Effector memory CD8-positive, alpha-beta T cell (primary cell): Measurements from ENCODE around the gene TENT5C.

Experiments
- ATAC-seq: fragments of 150-1000 bp; cut with Tn5 transposase; replicated peaks from 2 replicates; pipeline ENCODE4 v1.10.0; 2021; ENCODE audit warnings: mild to moderate bottlenecking, moderate library complexity
- DNase-seq, 3 experiments: peaks; one replicate each; pipeline ENCODE4 v3.0.0; 2021
- H3K27ac Mint-ChIP-seq, 2 donors: one replicate each; pipeline ENCODE4 v1.8.0; 2022; ENCODE audit warnings: mild to moderate bottlenecking in 2 of 2, mixed read lengths in 2 of 2, moderate library complexity in 2 of 2
- H3K27me3 Mint-ChIP-seq, 2 donors: one replicate each; pipeline ENCODE4 v1.8.0; 2022; ENCODE audit warnings: mixed read lengths in 2 of 2
- H3K36me3 Mint-ChIP-seq: one replicate; pipeline ENCODE4 v1.8.0; 2022; ENCODE audit warnings: mild to moderate bottlenecking, moderate library complexity, mixed read lengths; ENCODE audit not compliant: insufficient read depth
- H3K4me1 Mint-ChIP-seq, 2 donors: one replicate each; pipeline ENCODE4 v1.8.0; 2022; ENCODE audit warnings: low read depth in 2 of 2, mixed read lengths in 2 of 2
- H3K4me3 Mint-ChIP-seq, 2 donors: one replicate each; pipeline ENCODE4 v1.8.0; 2022; ENCODE audit warnings: mild to moderate bottlenecking in 2 of 2, mixed read lengths in 2 of 2, moderate library complexity in 2 of 2
- H3K9me3 Mint-ChIP-seq, 2 donors: one replicate each; pipeline ENCODE4 v1.8.0; 2022; ENCODE audit warnings: mixed read lengths in 2 of 2

TENT5C gene

GRCh38 chr1:117643601-117644000 is 37.8 kb downstream of the TENT5C start:
- Mint-ChIP-seq H3K27me3 (no peaks in the 10 kb centered on the region), H3K4me3 (no peak overlapping the region), H3K4me1 (peaks cover 17 to 24% of the 10 kb centered on the region in 2 donors), H3K9me3 (no peaks in the 10 kb centered on the region), H3K27ac (no peak overlapping the region), H3K36me3 (peaks cover 5% of the 10 kb centered on the region)
- DNase-seq (no peak), ATAC-seq (no peak)

GRCh38 chr1:117644696-117645311 is 39.0 kb downstream of the TENT5C start:
- Mint-ChIP-seq H3K27me3 (no peaks in the 10 kb centered on the region), H3K9me3 (no peaks in the 10 kb centered on the region), H3K4me3 (peak overlapping the region; percentile 60 to 77), H3K36me3 (peaks cover 9% of the 10 kb centered on the region), H3K27ac (peak overlapping the region; percentile 26 to 84), H3K4me1 (peaks cover 21 to 30% of the 10 kb centered on the region in 2 donors)
- DNase-seq = peak; percentile 36 to 39 (median 38)
- peak; percentile 99 for ATAC-seq

DNA sequence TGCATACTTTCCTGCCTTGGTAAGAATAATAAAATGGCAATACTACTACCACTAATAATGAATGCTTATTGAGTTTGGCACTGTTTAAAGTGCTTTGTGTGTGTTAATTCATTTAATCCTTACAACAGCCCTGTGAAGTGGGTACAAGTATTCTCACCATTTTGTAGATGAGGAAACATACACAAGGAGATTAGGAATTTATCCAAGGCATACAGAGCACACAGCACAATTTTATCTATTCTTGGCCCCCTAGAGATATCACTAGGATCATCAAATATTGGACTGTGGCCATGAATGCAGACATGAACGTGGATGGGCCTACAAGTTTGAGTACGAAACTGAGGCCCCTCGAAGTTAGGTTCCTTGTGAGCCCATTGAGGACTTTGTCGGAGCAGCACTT is 39.5 kb downstream of the TENT5C start:
- no peaks in the 10 kb centered on the region for H3K9me3 Mint-ChIP-seq
- H3K27ac Mint-ChIP-seq = peak overlapping the region in 1 of 2 donors; percentile 26
- no peaks in the 10 kb centered on the region for H3K27me3 Mint-ChIP-seq
- peaks cover 9% of the 10 kb centered on the region for H3K36me3 Mint-ChIP-seq
- H3K4me3 Mint-ChIP-seq = no peak overlapping the region
- H3K4me1 Mint-ChIP-seq = peaks cover 21 to 34% of the 10 kb centered on the region in 2 donors
- ATAC-seq = no peak
- no peak for DNase-seq

GRCh38 chr1:117646007-117646811 is 40.4 kb downstream of the TENT5C start:
- peaks cover 27 to 41% of the 10 kb centered on the region in 2 donors for H3K4me1 Mint-ChIP-seq
- DNase-seq (no peak), ATAC-seq (no peak)
- H3K27ac Mint-ChIP-seq = no peak overlapping the region
- H3K36me3 Mint-ChIP-seq = peaks cover 9% of the 10 kb centered on the region
- no peaks in the 10 kb centered on the region for H3K27me3 Mint-ChIP-seq
- no peaks in the 10 kb centered on the region for H3K9me3 Mint-ChIP-seq
- H3K4me3 Mint-ChIP-seq = no peak overlapping the region

GRCh38 chr1:117646956-117647355 is 41.1 kb downstream of the TENT5C start:
- DNase-seq (no peak), ATAC-seq (no peak)
- Mint-ChIP-seq H3K36me3 (peaks cover 9% of the 10 kb centered on the region), H3K27ac (peak overlapping the region in 1 of 2 donors; percentile 59), H3K4me1 (peaks cover 33 to 49% of the 10 kb centered on the region in 2 donors), H3K4me3 (no peak overlapping the region), H3K9me3 (no peaks in the 10 kb centered on the region), H3K27me3 (no peaks in the 10 kb centered on the region)

GRCh38 chr1:117648015-117648414 is 42.2 kb downstream of the TENT5C start:
- no peak overlapping the region for H3K4me3 Mint-ChIP-seq
- no peak for ATAC-seq
- H3K9me3 Mint-ChIP-seq = no peaks in the 10 kb centered on the region
- H3K36me3 Mint-ChIP-seq = peaks cover 9% of the 10 kb centered on the region
- H3K27ac Mint-ChIP-seq = no peak overlapping the region
- H3K4me1 Mint-ChIP-seq = peaks cover 44 to 59% of the 10 kb centered on the region in 2 donors
- H3K27me3 Mint-ChIP-seq = no peaks in the 10 kb centered on the region
- no peak for DNase-seq

GRCh38 chr1:117650840-117651568 is 45.2 kb downstream of the TENT5C start:
- no peaks in the 10 kb centered on the region for H3K27me3 Mint-ChIP-seq
- DNase-seq (no peak), ATAC-seq (no peak)
- peaks cover 59 to 69% of the 10 kb centered on the region in 2 donors for H3K4me1 Mint-ChIP-seq
- H3K9me3 Mint-ChIP-seq = no peaks in the 10 kb centered on the region
- H3K4me3 Mint-ChIP-seq = peak overlapping the region; percentile 33 to 77
- H3K27ac Mint-ChIP-seq = peak overlapping the region; percentile 78 to 96
- H3K36me3 Mint-ChIP-seq = peaks cover 21% of the 10 kb centered on the region

GRCh38 chr1:117651616-117652015 is 45.8 kb downstream of the TENT5C start:
- peaks cover 28% of the 10 kb centered on the region for H3K36me3 Mint-ChIP-seq
- ATAC-seq (no peak), DNase-seq (no peak)
- H3K9me3 Mint-ChIP-seq = no peaks in the 10 kb centered on the region
- no peaks in the 10 kb centered on the region for H3K27me3 Mint-ChIP-seq
- H3K27ac Mint-ChIP-seq = peak overlapping the region; percentile 96 to 97
- H3K4me1 Mint-ChIP-seq = peaks cover 65 to 75% of the 10 kb centered on the region in 2 donors
- peak overlapping the region; percentile 33 to 77 for H3K4me3 Mint-ChIP-seq

DNA sequence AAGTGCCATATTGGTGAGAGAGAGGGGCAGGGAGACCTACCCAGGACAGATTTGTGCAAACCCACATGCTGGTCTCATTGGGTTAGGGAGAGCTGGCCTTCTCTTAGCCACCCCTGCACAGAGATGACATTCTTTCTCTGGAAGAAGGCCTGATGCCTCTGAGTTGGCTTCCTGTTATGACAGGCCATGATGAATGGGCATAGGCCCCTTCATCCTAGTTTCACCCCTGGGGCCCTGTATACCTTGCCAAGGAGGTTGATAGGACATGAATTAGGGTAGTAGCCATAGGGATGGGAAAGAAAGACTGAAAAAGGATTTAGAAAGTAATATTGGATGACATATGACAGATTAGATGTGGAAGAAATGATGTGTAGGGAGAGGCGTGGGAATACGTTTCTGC is 46.6 kb downstream of the TENT5C start:
- H3K27me3 Mint-ChIP-seq = no peaks in the 10 kb centered on the region
- peaks cover 28% of the 10 kb centered on the region for H3K36me3 Mint-ChIP-seq
- no peaks in the 10 kb centered on the region for H3K9me3 Mint-ChIP-seq
- DNase-seq = no peak
- peaks cover 71 to 83% of the 10 kb centered on the region in 2 donors for H3K4me1 Mint-ChIP-seq
- peak overlapping the region; percentile 33 to 77 for H3K4me3 Mint-ChIP-seq
- ATAC-seq = no peak
- peak overlapping the region; percentile 96 to 97 for H3K27ac Mint-ChIP-seq

- ATAC-seq = no peak
- Mint-ChIP-seq H3K4me3 (peak overlapping the region; percentile 77 to 81), H3K27ac (peak overlapping the region; percentile 96 to 97), H3K9me3 (no peaks in the 10 kb centered on the region), H3K27me3 (no peaks in the 10 kb centered on the region), H3K4me1 (peaks cover 75 to 87% of the 10 kb centered on the region in 2 donors), H3K36me3 (peaks cover 28% of the 10 kb centered on the region)
- DNase-seq = no peak
These were observed 47.3 kb downstream of the TENT5C start for GRCh38 chr1:117653195-117653594.

GRCh38 chr1:117653732-117654492 is 48.1 kb downstream of the TENT5C start:
- Mint-ChIP-seq H3K36me3 (peaks cover 33% of the 10 kb centered on the region), H3K27ac (peak overlapping the region; percentile 96 to 97), H3K9me3 (no peaks in the 10 kb centered on the region), H3K27me3 (no peaks in the 10 kb centered on the region), H3K4me3 (peak overlapping the region; percentile 77 to 81), H3K4me1 (peaks cover 80 to 90% of the 10 kb centered on the region in 2 donors)
- ATAC-seq (no peak), DNase-seq (no peak)

- Mint-ChIP-seq H3K27me3 (no peaks in the 10 kb centered on the region), H3K9me3 (no peaks in the 10 kb centered on the region), H3K27ac (peak overlapping the region; percentile 96 to 97), H3K4me3 (peak overlapping the region; percentile 77 to 81), H3K4me1 (peaks cover 81 to 91% of the 10 kb centered on the region in 2 donors), H3K36me3 (peaks cover 29% of the 10 kb centered on the region)
- ATAC-seq = peak; percentile 8
- DNase-seq = no peak
These were observed 48.8 kb downstream of the TENT5C start for GRCh38 chr1:117654493-117655219.
